ENCODE data around the gene EPHB1.

The EPHB1 gene

GRCh38 chr3:135131290-135131689 is 336.2 kb downstream of the EPHB1 start:
- no peak overlapping the region for H3K27ac ChIP-seq
- TF ChIP-seq EZH2 (IDR thresholded peaks at IDR 0.05), result no peak
- no peak for TF ChIP-seq FOXP2 (optimal IDR thresholded peaks at IDR 0.05; ENCODE audit: control extremely low read depth, extremely low read length, insufficient read depth)
- no peak for TF ChIP-seq POLR2AphosphoS5 (IDR thresholded peaks at IDR 0.05; ENCODE audit: borderline replicate concordance, low read depth, low read length)
- H3K9ac ChIP-seq (ENCODE audit: insufficient read length), result no peak overlapping the region
- no peaks in the 10 kb centered on the region for H3K9me3 ChIP-seq (ENCODE audit: low read depth, low read length)
- no peaks in the 10 kb centered on the region for H3K36me3 ChIP-seq (ENCODE audit: insufficient read depth, low read length)
- no peak for DNase-seq (ENCODE audit: low read depth, low spot score)
- H3K4me3 ChIP-seq, result no peak overlapping the region

DNA sequence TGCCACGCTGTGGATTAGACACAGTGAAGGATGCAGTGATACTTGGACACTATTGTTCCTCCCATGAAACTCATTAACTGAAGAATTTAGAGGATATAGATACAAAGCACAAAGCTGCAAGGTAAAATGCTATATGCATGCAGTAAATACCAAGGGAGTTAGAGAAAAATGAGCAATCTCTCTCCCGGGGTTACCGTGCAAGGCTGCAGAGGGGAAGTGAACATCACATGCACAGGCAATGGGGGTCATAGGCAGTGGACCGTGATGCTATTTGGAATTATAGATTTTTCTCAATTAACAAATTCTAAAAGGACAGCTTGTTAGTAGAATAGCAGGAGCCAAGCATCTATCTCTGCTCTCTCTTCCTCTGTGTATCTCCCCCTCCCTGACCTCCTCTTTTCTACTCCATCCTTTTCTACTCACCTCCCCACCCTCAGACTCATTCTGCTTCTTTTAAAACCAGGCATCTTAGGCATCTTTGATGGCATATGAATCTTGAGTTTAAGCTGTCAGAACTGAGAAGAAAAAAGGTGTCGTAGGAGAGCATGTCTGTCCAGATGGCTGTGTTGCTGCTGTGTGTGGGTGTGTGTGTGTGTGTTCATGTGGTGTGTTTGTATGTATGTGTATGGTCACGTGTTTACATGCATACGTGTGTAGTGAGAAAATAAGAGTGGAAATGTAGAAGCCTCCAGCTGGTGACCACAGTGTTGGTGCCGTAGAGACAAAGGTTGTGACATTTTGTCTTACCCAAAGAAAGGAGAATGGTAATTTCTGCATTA is 339.0 kb downstream of the EPHB1 start:
- Histone ChIP-seq H3K27ac (no peak overlapping the region), H3K36me3 (ENCODE audit: insufficient read depth, low read length) (no peaks in the 10 kb centered on the region), H3K9me3 (ENCODE audit: low read depth, low read length) (no peaks in the 10 kb centered on the region), H3K9ac (ENCODE audit: insufficient read length) (no peak overlapping the region), H3K4me3 (no peak overlapping the region)
- no peak for DNase-seq (ENCODE audit: low read depth, low spot score)
- TF ChIP-seq EZH2 (IDR thresholded peaks at IDR 0.05) (no peak), FOXP2 (optimal IDR thresholded peaks at IDR 0.05; ENCODE audit: control extremely low read depth, extremely low read length, insufficient read depth) (no peak), POLR2AphosphoS5 (IDR thresholded peaks at IDR 0.05; ENCODE audit: borderline replicate concordance, low read depth, low read length) (no peak)

DNA sequence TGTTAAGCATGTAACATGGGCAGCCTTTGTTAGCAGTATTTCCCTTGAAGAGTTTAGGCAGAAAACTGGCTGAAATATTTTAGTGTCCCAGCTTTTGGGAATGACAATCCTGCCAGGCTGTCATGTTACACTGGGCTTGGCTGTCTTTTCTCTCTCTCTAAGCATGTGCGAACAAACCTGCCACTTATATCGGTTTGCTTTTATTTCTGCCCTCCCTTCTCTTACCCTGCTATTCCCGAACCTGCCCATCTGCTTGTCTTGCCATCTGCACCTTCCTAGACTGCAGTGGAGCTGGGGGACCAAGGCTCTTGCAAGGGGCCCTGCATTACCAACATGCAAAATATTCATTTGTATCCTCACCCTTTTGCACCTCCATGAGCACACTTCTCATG is 339.6 kb downstream of the EPHB1 start:
- Histone ChIP-seq H3K4me3 (no peak overlapping the region), H3K36me3 (ENCODE audit: insufficient read depth, low read length) (no peaks in the 10 kb centered on the region), H3K9me3 (ENCODE audit: low read depth, low read length) (no peaks in the 10 kb centered on the region), H3K9ac (ENCODE audit: insufficient read length) (no peak overlapping the region), H3K27ac (no peak overlapping the region)
- no peak for DNase-seq (ENCODE audit: low read depth, low spot score)
- no peak for TF ChIP-seq POLR2AphosphoS5 (IDR thresholded peaks at IDR 0.05; ENCODE audit: borderline replicate concordance, low read depth, low read length)
- no peak for TF ChIP-seq FOXP2 (optimal IDR thresholded peaks at IDR 0.05; ENCODE audit: control extremely low read depth, extremely low read length, insufficient read depth)
- no peak for TF ChIP-seq EZH2 (IDR thresholded peaks at IDR 0.05)

DNA sequence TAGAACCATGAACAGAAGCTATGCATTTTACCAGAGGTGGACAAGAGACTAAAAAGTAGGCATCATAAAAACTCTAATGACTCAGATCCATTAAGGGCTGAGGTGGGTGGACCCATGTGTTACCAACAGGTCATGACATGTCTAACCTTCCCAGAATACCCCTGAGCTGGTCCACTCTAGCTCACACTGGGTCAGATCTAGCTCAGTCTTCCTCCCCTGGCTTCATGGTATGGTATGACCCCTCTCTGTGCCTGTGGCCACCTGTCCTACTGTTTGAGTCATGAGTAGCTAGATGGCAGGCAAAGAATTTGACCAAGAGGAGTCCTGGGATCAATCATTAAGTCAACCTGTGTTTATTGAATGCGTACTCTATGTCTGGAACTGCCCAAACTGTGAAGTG is 340.4 kb downstream of the EPHB1 start:
- no peak overlapping the region for H3K4me3 ChIP-seq
- H3K27ac ChIP-seq, result no peak overlapping the region
- TF ChIP-seq FOXP2 (optimal IDR thresholded peaks at IDR 0.05; ENCODE audit: control extremely low read depth, extremely low read length, insufficient read depth) (no peak), POLR2AphosphoS5 (IDR thresholded peaks at IDR 0.05; ENCODE audit: borderline replicate concordance, low read depth, low read length) (no peak), EZH2 (IDR thresholded peaks at IDR 0.05) (no peak)
- no peak overlapping the region for H3K9ac ChIP-seq (ENCODE audit: insufficient read length)
- DNase-seq (ENCODE audit: low read depth, low spot score), result no peak
- H3K36me3 ChIP-seq (ENCODE audit: insufficient read depth, low read length), result no peaks in the 10 kb centered on the region
- no peaks in the 10 kb centered on the region for H3K9me3 ChIP-seq (ENCODE audit: low read depth, low read length)

GRCh38 chr3:135136361-135137100 is 341.5 kb downstream of the EPHB1 start:
- Histone ChIP-seq H3K27ac (no peak overlapping the region), H3K4me3 (no peak overlapping the region), H3K36me3 (ENCODE audit: insufficient read depth, low read length) (no peaks in the 10 kb centered on the region), H3K9me3 (ENCODE audit: low read depth, low read length) (no peaks in the 10 kb centered on the region), H3K9ac (ENCODE audit: insufficient read length) (no peak overlapping the region)
- DNase-seq (ENCODE audit: low read depth, low spot score), result no peak
- TF ChIP-seq EZH2 (IDR thresholded peaks at IDR 0.05) (no peak), FOXP2 (optimal IDR thresholded peaks at IDR 0.05; ENCODE audit: control extremely low read depth, extremely low read length, insufficient read depth) (no peak), POLR2AphosphoS5 (IDR thresholded peaks at IDR 0.05; ENCODE audit: borderline replicate concordance, low read depth, low read length) (no peak)

DNA sequence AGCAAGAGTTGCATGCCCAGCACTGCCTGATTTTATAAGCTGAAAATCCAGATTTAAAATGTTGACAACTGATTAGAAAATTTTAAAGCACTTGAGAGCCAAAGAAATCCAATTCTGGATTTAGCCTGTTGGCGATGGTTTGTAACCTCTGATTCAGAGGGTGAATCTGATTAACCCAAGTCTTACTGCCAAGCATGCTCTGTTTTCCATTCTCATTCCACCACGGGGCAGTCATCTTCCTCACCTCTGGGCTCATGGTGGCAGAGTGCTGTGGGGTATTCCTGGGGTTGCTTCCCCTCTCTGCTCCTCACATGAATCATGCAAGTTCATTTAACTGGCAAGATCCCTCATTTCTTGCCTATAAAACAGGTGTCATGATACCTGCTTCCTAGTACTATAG is 342.2 kb downstream of the EPHB1 start:
- Histone ChIP-seq H3K9ac (ENCODE audit: insufficient read length) (no peak overlapping the region), H3K27ac (no peak overlapping the region), H3K4me3 (no peak overlapping the region), H3K36me3 (ENCODE audit: insufficient read depth, low read length) (no peaks in the 10 kb centered on the region), H3K9me3 (ENCODE audit: low read depth, low read length) (no peaks in the 10 kb centered on the region)
- TF ChIP-seq FOXP2 (optimal IDR thresholded peaks at IDR 0.05; ENCODE audit: control extremely low read depth, extremely low read length, insufficient read depth), result no peak
- no peak for TF ChIP-seq EZH2 (IDR thresholded peaks at IDR 0.05)
- TF ChIP-seq POLR2AphosphoS5 (IDR thresholded peaks at IDR 0.05; ENCODE audit: borderline replicate concordance, low read depth, low read length), result no peak
- DNase-seq (ENCODE audit: low read depth, low spot score), result no peak

- H3K4me3 ChIP-seq, result no peak overlapping the region
- no peak overlapping the region for H3K27ac ChIP-seq
- no peaks in the 10 kb centered on the region for H3K9me3 ChIP-seq (ENCODE audit: low read depth, low read length)
- no peak for DNase-seq (ENCODE audit: low read depth, low spot score)
- H3K36me3 ChIP-seq (ENCODE audit: insufficient read depth, low read length), result no peaks in the 10 kb centered on the region
- no peak overlapping the region for H3K9ac ChIP-seq (ENCODE audit: insufficient read length)
- no peak for TF ChIP-seq FOXP2 (optimal IDR thresholded peaks at IDR 0.05; ENCODE audit: control extremely low read depth, extremely low read length, insufficient read depth)
- TF ChIP-seq POLR2AphosphoS5 (IDR thresholded peaks at IDR 0.05; ENCODE audit: borderline replicate concordance, low read depth, low read length), result no peak
- TF ChIP-seq EZH2 (IDR thresholded peaks at IDR 0.05), result no peak
These were observed 343.7 kb downstream of the EPHB1 start for GRCh38 chr3:135138776-135139175.

- Histone ChIP-seq H3K36me3 (ENCODE audit: insufficient read depth, low read length) (no peaks in the 10 kb centered on the region), H3K4me3 (no peak overlapping the region), H3K27ac (no peak overlapping the region), H3K9me3 (ENCODE audit: low read depth, low read length) (no peaks in the 10 kb centered on the region), H3K9ac (ENCODE audit: insufficient read length) (no peak overlapping the region)
- no peak for TF ChIP-seq EZH2 (IDR thresholded peaks at IDR 0.05)
- no peak for TF ChIP-seq FOXP2 (optimal IDR thresholded peaks at IDR 0.05; ENCODE audit: control extremely low read depth, extremely low read length, insufficient read depth)
- no peak for TF ChIP-seq POLR2AphosphoS5 (IDR thresholded peaks at IDR 0.05; ENCODE audit: borderline replicate concordance, low read depth, low read length)
- no peak for DNase-seq (ENCODE audit: low read depth, low spot score)
These were observed 345.5 kb downstream of the EPHB1 start for GRCh38 chr3:135140591-135140990.
